Stimulated activated CD8-positive, alpha-beta memory T cell treated with anti-CD3 and anti-CD28 coated beads, Interleukin-12 subunit alpha, Interleukin-12 subunit beta, amount 100 ng/mL, for 24 hours (primary cell): ENCODE results near the gene TAF3.

Source experiments
- DNase-seq: peaks from one replicate; pipeline ENCODE4 v3.0.0-alpha.2; 2020; ENCODE audit errors: extremely low read depth

The TAF3 gene

GRCh38 chr10:8056871-8057331 lies 238.6 kb downstream of the TAF3 start:
- no peak for DNase-seq

- DNase-seq, result no peak
These were observed 239.4 kb downstream of the TAF3 start for GRCh38 chr10:8057636-8058273.

- no peak for DNase-seq
These were observed 240.2 kb downstream of the TAF3 start for GRCh38 chr10:8058274-8059111.

GRCh38 chr10:8059191-8059936 lies 241.1 kb downstream of the TAF3 start:
- no peak for DNase-seq

GRCh38 chr10:8060010-8060703 lies 241.9 kb downstream of the TAF3 start:
- no peak for DNase-seq

- DNase-seq, result no peak
These were observed 242.4 kb downstream of the TAF3 start for GRCh38 chr10:8060704-8061121.

- no peak for DNase-seq
These were observed 243.2 kb downstream of the TAF3 start for GRCh38 chr10:8061274-8062211.

GRCh38 chr10:8063128-8063908 lies 245.0 kb downstream of the TAF3 start:
- no peak for DNase-seq

GRCh38 chr10:8063935-8064334 lies 245.6 kb downstream of the TAF3 start:
- no peak for DNase-seq

GRCh38 chr10:8064436-8064835 lies 246.1 kb downstream of the TAF3 start:
- no peak for DNase-seq

GRCh38 chr10:8065651-8066050 lies 247.3 kb downstream of the TAF3 start:
- DNase-seq, result no peak

GRCh38 chr10:8066124-8066523 lies 247.8 kb downstream of the TAF3 start:
- DNase-seq, result no peak
